ENCODE results near the gene LOXL3.

LOXL3 gene

GRCh38 chr2:74515271-74515980 lies 38.3 kb downstream of the LOXL3 start:
- TF ChIP-seq CTCF (IDR thresholded peaks at IDR 0.05; ENCODE audit: insufficient read depth, low read length, poor library complexity, severe bottlenecking) (no peak), EZH2phosphoT487 (conservative IDR thresholded peaks at IDR 0.05; ENCODE audit: low read length) (no peak)
- Histone ChIP-seq H2AFZ (ENCODE audit: low read depth, low read length, severe bottlenecking) (no peak overlapping the region), H3K9ac (ENCODE audit: low read length) (no peak overlapping the region), H4K20me1 (ENCODE audit: low read depth, low read length) (no peaks in the 10 kb centered on the region), H3K4me2 (ENCODE audit: low read depth, low read length, poor library complexity, severe bottlenecking) (no peak overlapping the region), H3K27ac (ENCODE audit: low read depth, low read length) (no peak overlapping the region), H3K27me3 (ENCODE audit: low read length) (no peaks in the 10 kb centered on the region), H3K4me3 (ENCODE audit: insufficient read depth, low read length, poor library complexity, severe bottlenecking) (no peak overlapping the region), H3K9me2 (replicated peaks; ENCODE audit: insufficient read depth, low read length) (no peaks in the 10 kb centered on the region), H3F3A (ENCODE audit: insufficient read depth) (no peaks in the 10 kb centered on the region), H3K36me3 (ENCODE audit: low read length) (no peaks in the 10 kb centered on the region), H3K9me3 (ENCODE audit: insufficient read depth, low read length) (no peaks in the 10 kb centered on the region), H3K79me2 (ENCODE audit: insufficient read depth, low read length) (no peaks in the 10 kb centered on the region)

- Histone ChIP-seq H3K4me2 (ENCODE audit: low read depth, low read length, poor library complexity, severe bottlenecking) (no peak within 1 kb of the TSS), H3K9me2 (replicated peaks; ENCODE audit: insufficient read depth, low read length) (no peaks in the 10 kb centered on the region), H3K27ac (ENCODE audit: low read depth, low read length) (no peak within 1 kb of the TSS), H3K27me3 (ENCODE audit: low read length) (no peaks in the 10 kb centered on the region), H3K9ac (ENCODE audit: low read length) (no peak within 1 kb of the TSS), H4K20me1 (ENCODE audit: low read depth, low read length) (no peaks in the 10 kb centered on the region), H2AFZ (ENCODE audit: low read depth, low read length, severe bottlenecking) (no peak within 1 kb of the TSS), H3F3A (ENCODE audit: insufficient read depth) (no peaks in the 10 kb centered on the region), H3K4me3 (ENCODE audit: insufficient read depth, low read length, poor library complexity, severe bottlenecking) (no peak within 1 kb of the TSS), H3K79me2 (ENCODE audit: insufficient read depth, low read length) (no peaks in the 10 kb centered on the region), H3K9me3 (ENCODE audit: insufficient read depth, low read length) (no peaks in the 10 kb centered on the region), H3K36me3 (ENCODE audit: low read length) (no peaks in the 10 kb centered on the region)
- TF ChIP-seq CTCF (IDR thresholded peaks at IDR 0.05; ENCODE audit: insufficient read depth, low read length, poor library complexity, severe bottlenecking) = no peak
- TF ChIP-seq EZH2phosphoT487 (conservative IDR thresholded peaks at IDR 0.05; ENCODE audit: low read length) = no peak
Observed at GRCh38 chr2:74514368-74515270, 39.1 kb downstream of the LOXL3 start, which contains the start of gene TLX2. Gene TLX2 (plus strand): TSS chr2:74514450. CDS start chr2:74514807, 357 bp downstream.

- H3K9me3 ChIP-seq (ENCODE audit: insufficient read depth, low read length) = no peaks in the 10 kb centered on the region
- no peaks in the 10 kb centered on the region for H3K36me3 ChIP-seq (ENCODE audit: low read length)
- no peaks in the 10 kb centered on the region for H4K20me1 ChIP-seq (ENCODE audit: low read depth, low read length)
- no peak overlapping the region for H3K4me2 ChIP-seq (ENCODE audit: low read depth, low read length, poor library complexity, severe bottlenecking)
- no peaks in the 10 kb centered on the region for H3K27me3 ChIP-seq (ENCODE audit: low read length)
- no peaks in the 10 kb centered on the region for H3K79me2 ChIP-seq (ENCODE audit: insufficient read depth, low read length)
- H3K27ac ChIP-seq (ENCODE audit: low read depth, low read length) = no peak overlapping the region
- no peaks in the 10 kb centered on the region for H3K9me2 ChIP-seq (replicated peaks; ENCODE audit: insufficient read depth, low read length)
- H3K4me3 ChIP-seq (ENCODE audit: insufficient read depth, low read length, poor library complexity, severe bottlenecking) = no peak overlapping the region
- H2AFZ ChIP-seq (ENCODE audit: low read depth, low read length, severe bottlenecking) = no peak overlapping the region
- TF ChIP-seq EZH2phosphoT487 (conservative IDR thresholded peaks at IDR 0.05; ENCODE audit: low read length) = no peak
- no peak for TF ChIP-seq CTCF (IDR thresholded peaks at IDR 0.05; ENCODE audit: insufficient read depth, low read length, poor library complexity, severe bottlenecking)
- H3F3A ChIP-seq (ENCODE audit: insufficient read depth) = peaks cover 4% of the 10 kb centered on the region; the same call in 1 of the 2 replicates
- no peak overlapping the region for H3K9ac ChIP-seq (ENCODE audit: low read length)
Observed at GRCh38 chr2:74513605-74514367, 40.0 kb downstream of the LOXL3 start.
